AG09319 (cell line): ENCODE results near the gene PAQR9.

ENCODE experiments used
- DNase-seq: peaks from one replicate; pipeline ENCODE4 v3.0.0-alpha.2; 2010; ENCODE audit warnings: low read depth; ENCODE audit errors: extremely low read depth
- TF ChIP-seq, protein P1 (sequence below): IDR thresholded peaks from 2 replicates; pipeline ENCODE4 v1.5.1; 2011; ENCODE audit warnings: low read depth, mild to moderate bottlenecking, inconsistent platforms, low read length, moderate library complexity

PAQR9 gene

DNA sequence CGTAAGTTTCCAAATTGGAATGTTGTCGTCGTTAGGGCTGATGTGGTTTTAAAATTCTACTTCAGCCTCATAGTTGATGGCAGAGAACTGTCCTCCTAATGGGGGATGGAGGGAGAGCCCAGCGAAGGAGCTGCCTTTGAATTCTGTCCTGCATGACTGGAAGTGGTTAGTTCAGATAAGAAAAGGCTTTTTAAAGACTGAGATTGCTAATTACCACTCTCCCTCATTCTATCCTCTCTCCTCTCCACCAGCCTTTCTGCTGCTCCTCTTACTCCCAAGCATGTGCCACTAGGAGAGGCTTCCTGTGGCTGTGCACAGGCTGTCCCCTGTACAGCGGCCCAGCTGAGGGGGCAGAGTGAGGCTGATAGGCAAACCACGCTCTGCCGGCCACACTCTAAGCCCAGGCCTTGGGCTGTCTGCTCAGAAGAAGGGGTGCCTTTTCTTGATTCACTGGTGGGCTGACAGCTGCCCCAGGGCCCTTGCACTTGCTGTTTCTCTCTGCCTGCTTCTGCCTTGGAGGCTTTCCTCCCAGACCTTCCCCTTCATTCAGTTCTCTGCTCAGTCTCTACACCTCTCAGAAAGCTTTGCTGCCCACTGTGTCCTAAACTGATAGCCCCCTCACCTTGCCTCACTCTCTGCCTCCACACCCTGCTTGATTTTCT, 8.7 kb upstream of the PAQR9 start:
- TF ChIP-seq, protein P1, sequence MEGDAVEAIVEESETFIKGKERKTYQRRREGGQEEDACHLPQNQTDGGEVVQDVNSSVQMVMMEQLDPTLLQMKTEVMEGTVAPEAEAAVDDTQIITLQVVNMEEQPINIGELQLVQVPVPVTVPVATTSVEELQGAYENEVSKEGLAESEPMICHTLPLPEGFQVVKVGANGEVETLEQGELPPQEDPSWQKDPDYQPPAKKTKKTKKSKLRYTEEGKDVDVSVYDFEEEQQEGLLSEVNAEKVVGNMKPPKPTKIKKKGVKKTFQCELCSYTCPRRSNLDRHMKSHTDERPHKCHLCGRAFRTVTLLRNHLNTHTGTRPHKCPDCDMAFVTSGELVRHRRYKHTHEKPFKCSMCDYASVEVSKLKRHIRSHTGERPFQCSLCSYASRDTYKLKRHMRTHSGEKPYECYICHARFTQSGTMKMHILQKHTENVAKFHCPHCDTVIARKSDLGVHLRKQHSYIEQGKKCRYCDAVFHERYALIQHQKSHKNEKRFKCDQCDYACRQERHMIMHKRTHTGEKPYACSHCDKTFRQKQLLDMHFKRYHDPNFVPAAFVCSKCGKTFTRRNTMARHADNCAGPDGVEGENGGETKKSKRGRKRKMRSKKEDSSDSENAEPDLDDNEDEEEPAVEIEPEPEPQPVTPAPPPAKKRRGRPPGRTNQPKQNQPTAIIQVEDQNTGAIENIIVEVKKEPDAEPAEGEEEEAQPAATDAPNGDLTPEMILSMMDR, result no peak
- DNase-seq, result no peak

DNA sequence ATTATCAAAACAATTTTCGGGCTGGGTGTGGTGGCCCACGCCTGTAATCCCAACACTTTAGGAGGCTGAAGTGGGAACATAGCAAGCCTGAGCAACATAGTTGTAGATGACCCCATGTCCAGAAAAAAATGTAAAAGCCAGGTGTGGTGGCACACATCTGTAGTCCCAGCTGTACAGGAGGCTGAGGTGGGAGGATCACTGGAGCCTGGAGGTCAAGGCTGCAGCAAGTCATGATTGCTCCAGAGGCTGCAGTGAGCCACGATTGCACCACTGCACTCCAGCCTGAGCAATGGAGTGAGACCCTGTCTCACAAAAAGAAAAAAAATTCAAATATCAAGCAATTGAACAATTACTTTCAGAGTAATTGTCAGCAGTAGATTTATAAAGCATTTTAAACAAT, 8.0 kb upstream of the PAQR9 start:
- no peak for DNase-seq
- TF ChIP-seq, protein P1, result no peak

DNA sequence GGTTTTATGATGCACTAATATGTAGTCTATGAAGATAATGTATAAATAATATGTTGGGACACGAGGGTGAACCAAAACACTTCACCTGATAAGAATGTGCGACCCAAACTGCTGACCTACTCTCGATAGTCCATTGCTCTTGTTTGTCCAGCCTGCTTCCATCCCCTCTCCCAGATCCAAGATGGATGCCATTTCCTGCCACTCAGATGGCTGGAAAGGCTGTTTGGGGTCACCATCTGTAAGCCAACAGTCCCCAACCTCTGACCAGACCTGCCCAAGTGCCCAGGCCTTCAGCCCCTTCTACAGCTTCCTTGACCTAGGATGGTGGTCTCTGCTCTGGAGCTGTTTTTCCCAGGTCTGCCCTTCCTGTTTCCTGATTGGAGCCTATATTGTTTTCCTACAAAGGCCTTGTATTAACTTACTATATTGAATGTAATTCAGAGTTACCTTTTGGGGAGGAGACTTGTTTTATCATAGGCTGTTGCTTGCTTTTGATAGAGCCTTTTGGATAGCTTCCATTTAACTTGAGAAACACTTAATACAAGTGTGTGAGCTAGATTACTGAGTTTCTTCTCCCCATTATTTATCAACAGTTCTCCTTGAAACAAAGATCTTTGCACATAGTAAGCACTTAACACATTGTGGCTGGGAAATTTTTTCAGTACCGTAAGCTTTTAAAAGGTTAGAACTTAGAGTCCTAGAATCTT, 5.0 kb upstream of the PAQR9 start:
- DNase-seq, result no peak
- TF ChIP-seq, protein P1, result no peak

DNA sequence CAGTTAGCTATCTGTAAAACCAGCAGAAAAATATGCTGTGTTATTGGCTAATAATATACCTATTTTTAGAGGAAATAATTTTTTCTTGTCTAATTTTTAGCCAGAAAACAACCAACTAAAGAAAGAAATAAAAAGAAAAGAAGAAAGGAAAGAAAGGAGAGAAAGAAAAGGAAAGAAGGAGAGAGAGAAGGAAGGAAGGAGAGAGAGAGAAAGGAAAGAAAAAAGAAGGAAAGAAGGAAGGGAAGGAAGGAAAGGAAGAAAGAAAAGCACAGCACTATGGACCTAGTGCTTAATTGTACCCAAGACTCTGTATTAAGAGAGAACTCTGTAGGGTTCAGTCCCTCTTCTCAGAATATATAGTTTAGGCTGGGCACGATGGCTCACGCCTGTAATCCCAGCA, 3.3 kb upstream of the PAQR9 start:
- TF ChIP-seq, protein P1, result no peak
- DNase-seq, result no peak

DNA sequence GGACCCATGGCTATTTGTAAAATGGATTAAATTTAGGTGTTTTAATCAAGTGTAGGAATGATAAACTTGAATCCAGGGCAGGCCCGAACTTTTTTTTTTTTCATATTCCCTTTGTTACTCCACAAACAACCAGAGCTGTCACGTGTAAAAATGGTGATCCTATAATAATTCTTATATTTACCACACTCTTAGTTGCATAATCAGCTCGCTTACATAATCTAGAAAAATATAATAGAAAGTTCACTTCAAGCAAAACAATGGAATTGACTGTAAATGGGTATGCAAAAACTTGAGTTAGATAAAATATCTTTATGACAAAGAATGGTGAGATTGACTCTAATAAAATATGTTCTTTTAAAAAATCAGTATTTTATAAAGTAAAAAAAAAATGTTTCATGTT, 2.1 kb upstream of the PAQR9 start:
- TF ChIP-seq, protein P1, result no peak
- no peak for DNase-seq

DNA sequence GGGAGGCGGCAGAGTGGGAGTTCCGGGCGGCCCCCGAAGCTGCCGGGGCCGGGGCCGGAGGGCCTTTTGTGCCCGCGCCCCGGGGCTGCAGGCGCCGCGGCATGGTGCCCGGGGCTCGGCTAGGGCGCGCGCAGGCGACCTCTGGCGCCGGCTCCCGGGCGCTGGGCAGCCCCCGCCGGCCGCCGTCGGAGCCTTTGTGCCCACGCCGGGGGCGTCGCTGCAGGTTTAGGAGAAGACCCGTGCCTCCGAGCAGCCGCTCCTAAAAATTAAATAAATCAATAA, 299 bp downstream of the PAQR9 start:
- DNase-seq, result no peak
- TF ChIP-seq, protein P1, result no peak

DNA sequence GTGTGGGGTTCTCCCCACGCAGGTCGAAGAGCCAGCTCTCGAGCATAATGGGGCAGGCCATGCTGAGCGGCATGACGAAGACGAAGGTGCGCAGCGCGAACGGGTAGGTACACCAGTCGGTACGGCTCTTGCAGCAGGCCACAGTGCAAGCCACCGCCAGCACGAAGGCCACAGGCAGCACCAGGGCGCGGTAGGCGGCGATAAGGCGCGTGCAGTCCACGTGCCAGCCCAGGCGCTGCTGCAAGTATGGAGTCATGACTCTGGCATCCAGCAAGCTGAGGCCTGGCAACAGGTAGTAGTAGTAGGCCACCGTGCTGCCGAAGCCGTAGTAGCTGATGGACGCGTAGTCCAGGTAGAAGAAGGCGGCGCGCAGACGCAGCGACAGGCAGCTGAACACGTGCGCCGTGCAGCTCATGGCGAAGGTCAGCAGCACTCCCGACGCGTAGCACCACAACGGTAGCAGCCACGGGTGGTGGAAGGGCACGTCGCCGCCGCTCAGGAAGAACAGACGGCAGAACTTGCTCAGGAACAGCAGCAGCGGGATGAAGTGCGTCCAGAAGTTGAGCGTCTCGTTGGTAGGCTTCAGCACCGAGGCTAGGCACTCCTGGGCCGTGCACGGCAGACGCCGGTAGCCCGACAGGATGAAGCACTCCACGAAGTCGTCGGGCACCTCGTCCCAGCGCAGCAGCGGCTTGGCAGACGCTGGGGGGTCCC, 797 bp downstream of the PAQR9 start:
- DNase-seq, result no peak
- TF ChIP-seq, protein P1, result no peak
